NCI-H1930 (cell line): ENCODE results near the gene TEX12.
A peak's percentile ranks its signal among the peaks of the same experiment; 100 is the strongest.
"Not testable (repeated sequence)": the region's sequence is repeated elsewhere in the genome, so short reads cannot be mapped to it uniquely, and the experiment has no call there.

Experiments
- DNase-seq, 2 experiments: peaks; one replicate each; lab custom pipeline; 2025; lab: John Stamatoyannopoulos, UW

TEX12 gene

DNA sequence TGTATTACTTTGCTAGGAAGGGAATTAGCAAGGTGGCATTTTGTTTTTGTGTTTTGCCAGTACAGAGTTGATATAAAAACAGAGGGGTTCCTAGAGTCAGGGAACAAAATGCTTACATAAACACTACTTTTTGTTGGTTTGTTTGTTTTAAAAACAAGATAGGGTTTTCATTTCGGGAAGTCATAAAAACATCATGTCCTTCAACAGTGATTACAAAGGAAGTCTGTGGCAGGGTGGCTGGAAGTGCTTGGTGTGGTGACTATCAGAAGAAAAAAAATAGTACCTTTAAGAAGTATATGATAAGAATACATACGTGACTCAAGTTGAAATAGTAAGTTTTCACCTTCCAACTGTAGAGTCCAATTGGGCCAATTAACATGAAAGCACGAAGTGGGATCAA lies 2.1 kb upstream of the TEX12 start:
- no peak for DNase-seq

- DNase-seq, result no peak
Observed at GRCh38 chr11:112166562-112166961, 610 bp upstream of the TEX12 start.

- DNase-seq, result no peak
Observed at GRCh38 chr11:112172362-112172994, 5.3 kb downstream of the TEX12 start.

DNA sequence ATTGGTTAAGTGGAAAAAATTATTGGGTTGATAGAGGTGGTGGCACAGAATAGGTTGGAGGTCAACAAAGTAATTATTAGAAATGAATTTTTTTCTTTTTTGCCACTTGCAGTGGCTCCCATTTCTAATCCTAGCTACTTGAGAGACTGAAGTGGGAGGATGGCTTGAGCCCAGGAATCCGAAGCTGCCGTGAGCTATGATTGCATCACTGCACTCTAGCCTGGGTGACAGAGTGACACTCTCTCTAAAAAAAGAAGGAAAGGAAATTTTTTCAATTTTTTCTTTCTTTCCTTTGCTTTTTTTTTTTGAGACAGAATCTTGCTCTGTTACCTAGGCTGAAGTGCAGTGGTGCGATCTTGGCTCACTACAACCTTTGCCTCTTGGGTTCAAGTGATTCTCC lies 6.0 kb downstream of the TEX12 start:
- DNase-seq, result no peak

DNA sequence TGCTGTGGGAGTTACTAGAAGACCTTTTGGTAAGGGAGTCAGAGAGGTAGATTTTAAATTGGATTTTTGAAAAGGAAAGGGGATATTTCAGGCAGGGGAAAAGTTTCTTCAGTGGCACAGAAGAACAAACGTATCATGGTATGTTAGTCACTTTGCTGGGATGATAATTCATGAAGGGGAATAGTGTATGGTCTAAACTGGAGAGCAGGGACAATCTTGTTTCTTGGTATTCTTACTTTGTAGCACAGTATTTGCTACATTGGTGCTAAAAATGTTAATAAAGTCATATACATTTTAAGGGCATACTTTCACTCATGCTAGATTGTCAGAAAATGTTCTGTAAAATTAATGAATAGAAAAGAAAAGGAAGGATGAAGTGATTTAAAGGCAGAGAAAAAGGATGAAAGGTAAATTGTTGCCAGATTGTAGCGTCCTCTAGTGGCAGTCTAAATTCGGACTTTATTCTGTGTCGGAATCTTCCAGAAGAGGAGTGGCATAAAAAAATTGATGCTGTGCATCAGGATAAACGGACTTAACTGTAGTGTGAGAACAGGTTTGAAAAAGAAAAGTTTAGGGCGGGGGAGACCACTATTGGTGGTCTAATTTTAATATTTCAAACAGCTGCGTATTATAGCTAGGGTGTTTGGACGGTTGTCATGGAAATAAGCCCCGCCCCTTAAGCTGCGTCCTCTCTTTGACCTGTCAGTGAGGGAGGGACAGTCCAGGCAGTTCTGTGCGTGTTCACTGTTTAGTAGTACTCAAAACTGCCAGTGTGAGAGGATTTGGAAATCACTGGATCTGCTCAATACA lies 7.8 kb downstream of the TEX12 start, which contains the start of gene BCO2:
Gene BCO2 (plus strand): TSS at position 724 of the 810 bp plus-strand sequence. CDS start 90 bp downstream, outside the sequence.
- DNase-seq, result peak; percentile 2 to 34

DNA sequence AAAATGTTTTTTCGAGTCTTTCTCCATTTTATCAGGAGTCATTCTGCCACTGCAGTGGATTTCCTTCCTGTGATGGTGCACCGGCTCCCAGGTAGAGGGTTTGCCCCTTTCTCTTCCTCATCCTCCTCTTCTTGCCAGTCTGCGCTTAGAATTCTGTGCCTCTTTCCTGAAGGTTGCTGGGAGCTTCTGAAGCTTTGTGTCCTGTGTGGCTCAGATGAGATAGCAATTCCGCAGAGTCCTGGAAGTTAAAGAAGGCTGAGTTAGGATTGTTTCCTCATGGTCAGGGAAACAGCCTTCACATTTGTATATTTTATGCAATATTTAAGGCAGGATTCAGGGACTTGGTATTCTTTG lies 8.4 kb downstream of the TEX12 start:
- DNase-seq, result no peak

- DNase-seq, result no peak
Observed at GRCh38 chr11:112176077-112176476, 8.9 kb downstream of the TEX12 start.

GRCh38 chr11:112177589-112177988 lies 10.4 kb downstream of the TEX12 start:
- no peak for DNase-seq

- no peak for DNase-seq
Observed at GRCh38 chr11:112178428-112178827, 11.3 kb downstream of the TEX12 start.

- DNase-seq, result no peak
Observed at GRCh38 chr11:112178936-112179335, 11.8 kb downstream of the TEX12 start.

DNA sequence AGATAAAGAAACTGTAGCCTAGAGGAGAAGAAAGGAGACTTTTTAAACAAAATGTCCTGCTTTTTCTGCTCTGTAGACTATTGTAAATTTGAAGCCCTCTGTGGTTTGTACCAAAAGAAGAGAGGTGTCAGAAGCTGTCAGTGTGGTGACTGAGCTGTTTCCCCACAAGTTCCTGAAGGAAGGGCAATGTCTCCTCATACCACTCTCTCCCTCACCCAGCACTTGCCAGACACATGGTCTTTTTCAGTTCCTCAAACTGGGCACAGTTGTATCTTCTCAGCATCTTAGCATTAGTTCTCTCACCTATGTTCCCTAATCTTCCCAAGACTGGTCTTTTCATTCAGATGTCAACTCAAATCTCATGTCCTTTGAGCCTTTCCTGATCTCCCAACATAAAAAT lies 12.4 kb downstream of the TEX12 start:
- no peak for DNase-seq

DNA sequence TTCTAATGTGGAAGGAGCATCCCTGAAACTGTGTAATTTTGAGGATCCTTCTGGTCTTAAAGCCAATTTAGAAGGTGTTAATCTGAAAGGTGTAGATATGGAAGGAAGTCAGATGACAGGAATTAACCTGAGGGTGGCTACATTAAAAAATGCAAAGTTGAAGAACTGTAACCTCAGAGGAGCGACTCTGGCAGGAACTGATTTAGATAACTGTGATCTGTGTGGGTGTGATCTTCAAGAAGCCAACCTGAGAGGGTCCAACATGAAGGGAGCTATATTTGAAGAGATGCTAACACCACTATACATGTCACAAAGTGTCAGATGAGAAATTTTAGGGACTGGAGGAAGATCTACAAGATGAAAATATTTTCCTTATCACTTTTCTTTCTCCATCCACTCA lies 15.7 kb downstream of the TEX12 start:
- no peak for DNase-seq

DNA sequence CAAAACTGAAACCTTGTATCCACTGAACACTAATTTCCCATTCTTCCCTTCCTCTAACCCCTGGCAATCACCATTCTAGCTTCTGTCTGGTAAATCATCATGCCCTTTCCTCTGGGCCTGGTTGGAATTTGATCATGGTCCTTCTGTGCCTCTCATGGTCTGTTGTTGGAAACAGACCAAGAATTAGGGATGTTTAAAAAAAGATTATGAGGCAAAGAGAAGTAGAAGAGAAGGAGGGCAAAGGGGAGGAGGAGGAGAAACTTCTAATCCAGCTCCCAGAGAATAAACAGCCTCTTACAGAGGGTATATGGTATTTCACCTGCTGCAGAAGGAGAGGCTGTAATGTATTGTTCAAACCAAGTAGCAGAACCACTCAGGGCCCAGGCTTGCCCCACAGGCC lies 18.7 kb downstream of the TEX12 start:
- DNase-seq, result no peak

DNA sequence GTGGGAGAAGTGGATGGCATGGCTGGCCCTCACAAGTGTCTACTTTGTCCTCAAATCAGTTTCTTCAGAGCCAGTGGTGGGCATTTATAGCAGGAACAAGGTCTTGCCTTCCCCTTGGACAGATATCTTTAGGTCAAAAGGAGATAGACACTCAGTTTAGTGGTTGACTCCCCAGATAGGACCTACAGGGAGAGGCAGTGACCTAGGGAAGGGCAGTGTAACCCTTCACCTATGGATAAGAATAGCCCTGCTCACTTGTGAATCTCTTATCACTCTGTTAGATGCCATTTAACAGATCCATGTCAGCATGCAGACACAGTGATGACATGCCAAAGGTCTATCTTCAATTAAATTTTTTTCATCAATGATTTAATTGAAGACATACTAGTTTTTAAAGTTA lies 19.1 kb downstream of the TEX12 start:
- DNase-seq, result no peak

- not testable (repeated sequence) for DNase-seq
Observed at GRCh38 chr11:112195113-112195512, 27.9 kb downstream of the TEX12 start.

GRCh38 chr11:112195951-112196351 lies 28.8 kb downstream of the TEX12 start:
- no peak for DNase-seq

DNA sequence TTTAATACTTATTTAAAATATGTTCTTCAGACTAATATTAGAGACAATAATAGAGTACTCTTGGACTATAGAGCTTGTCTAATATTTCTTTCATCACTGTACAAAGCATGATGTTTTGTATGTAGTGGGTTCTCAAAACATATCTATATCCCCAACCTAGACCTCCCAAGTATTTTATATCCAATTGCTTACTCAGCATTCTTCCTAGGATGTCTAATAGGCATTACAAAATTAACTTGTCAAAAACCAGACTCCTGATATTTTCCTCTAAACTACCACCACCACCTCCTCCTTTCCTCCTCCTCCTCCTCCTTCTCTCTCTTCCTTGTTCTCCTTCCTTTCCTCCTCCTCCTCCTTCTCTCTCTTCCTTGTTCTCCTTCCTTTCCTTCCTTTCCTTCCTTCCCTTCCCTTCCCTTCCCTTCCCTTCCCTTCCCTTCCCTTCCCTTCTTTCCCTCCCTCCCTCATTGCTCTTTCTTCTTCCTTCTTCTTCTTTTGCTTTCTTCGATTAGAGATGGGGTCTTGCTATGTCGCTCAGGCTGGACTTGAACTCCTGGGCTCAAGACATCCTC lies 29.4 kb downstream of the TEX12 start:
- no peak for DNase-seq

DNA sequence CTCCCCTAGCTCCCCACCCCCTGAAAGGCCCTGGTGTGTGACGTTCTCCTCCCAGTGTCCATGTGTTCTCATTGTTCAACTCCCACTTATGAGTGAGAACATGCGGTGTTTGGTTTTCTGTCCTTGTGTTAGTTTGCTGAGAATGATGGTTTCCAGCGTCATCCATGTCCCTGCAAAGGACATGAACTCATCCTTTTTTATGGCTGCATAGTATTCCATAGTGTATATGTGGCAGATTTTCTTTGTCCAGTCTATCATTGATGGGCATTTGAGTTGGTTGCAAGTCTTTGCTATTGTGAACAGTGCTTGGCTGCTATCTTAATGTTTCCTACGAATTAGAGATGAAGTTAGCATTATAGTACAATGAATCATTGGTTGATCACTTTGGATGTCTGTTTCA lies 31.9 kb downstream of the TEX12 start:
- DNase-seq, result not testable (repeated sequence)

- no peak for DNase-seq
Observed at GRCh38 chr11:112200252-112200651, 33.1 kb downstream of the TEX12 start.

DNA sequence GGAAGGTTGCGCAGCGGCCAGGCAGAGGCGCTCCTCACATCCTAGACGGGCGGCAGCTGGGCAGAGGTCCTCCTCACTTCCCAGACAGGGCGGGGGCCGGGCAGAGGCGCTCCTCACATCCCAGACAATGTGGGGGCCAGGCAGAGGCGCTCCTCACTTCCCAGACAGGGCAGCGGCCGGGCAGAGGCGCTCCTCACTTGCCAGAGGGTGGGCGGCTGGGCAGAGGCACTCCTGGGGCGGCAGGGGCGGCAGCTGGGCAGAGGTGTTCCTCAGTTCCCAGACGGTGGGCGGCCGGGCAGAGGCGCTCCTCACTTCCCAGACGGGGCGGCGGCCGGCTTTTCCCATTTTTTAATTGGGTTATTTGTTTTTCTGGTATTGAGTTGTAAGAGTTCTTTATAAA lies 38.9 kb downstream of the TEX12 start:
- DNase-seq, result no peak

DNA sequence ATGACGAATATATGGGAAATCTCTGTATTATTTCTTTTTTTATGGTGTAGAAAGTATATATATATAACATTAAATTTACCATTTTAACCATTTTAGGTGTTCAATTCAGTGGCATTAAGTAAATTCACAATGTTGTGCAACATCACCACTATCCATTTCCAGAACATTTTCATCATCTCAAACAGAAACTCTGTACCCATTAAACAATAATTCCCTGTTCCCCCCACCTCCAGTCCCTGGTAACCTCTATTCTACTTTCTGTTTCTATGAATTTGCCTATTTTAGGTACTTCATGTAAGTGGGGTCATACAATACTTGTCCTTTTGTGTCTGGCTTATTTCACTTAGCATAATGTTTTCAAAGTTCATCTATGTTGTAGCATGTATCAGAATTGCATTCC lies 43.7 kb downstream of the TEX12 start:
- DNase-seq, result no peak

DNA sequence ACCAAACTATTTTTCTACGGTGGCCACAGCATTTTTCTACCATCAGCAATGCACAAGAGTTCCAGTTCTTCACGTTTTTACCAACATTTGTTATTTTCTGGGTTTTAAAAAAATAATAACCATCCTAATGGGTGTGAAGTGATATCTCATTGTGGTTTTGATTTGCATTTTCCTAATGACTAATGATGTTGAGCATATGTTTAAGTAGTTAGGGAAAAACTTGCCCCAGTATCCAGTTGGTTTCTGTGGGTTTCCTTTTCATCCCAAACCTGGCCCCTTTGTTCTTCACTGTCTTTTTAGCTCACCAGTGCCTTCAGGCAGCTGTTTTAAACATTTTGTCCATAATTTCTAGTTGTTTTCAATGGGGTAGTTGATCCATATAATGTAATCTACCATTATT lies 44.4 kb downstream of the TEX12 start:
- DNase-seq, result no peak

GRCh38 chr11:112212290-112212689 lies 45.1 kb downstream of the TEX12 start:
- DNase-seq, result no peak
